HepG2 (cell line): Measurements from ENCODE around the gene UBAC2. TPM values are rescaled to one million over a fixed set of nuclear protein-coding genes. Genes with fewer than 3 reads are reported as not detected.

Source experiments
- ATAC-seq: fragments of 200-7000 bp; cut with Tn5 transposase; 3 replicates; pipeline ENCODE4 v1.9.1; 2020; ENCODE audit warnings: mild to moderate bottlenecking, moderate library complexity
- BruUV-seq: library from RNA; stranded (reverse); fragments of 400-500 nt; replicated peaks from 2 replicates; lab custom pipeline; 2021; lab: Mats Ljungman, UMichigan
- CTCF ChIA-PET: fragments of 300-600 bp; formaldehyde crosslinking; extraction: SDS; loops from one replicate; lab custom pipeline; 2021; ENCODE audit warnings: low total read pairs, inconsistent platforms, low intra/inter-chr PET ratio; lab: Yijun Ruan, JAX
- POLR2A ChIA-PET: fragments of 350-600 bp; sonication (Branson Sonifier 250); formaldehyde crosslinking; loops from one replicate; lab custom pipeline; 2020; ENCODE audit warnings: antibody characterized with exemption, inconsistent platforms; lab: Yijun Ruan, JAX
- DNase-seq: peaks from one replicate; pipeline ENCODE4 v3.0.0-alpha.2; 2015; ENCODE audit warnings: low spot score
- FAIRE-seq: peaks from 3 replicates; lab custom pipeline; 2011; peaks lifted over from hg19 to GRCh38; lab: Jason Lieb, UNC
- H2AFZ ChIP-seq: one replicate; pipeline ENCODE4 v1.6.1; 2011; ENCODE audit warnings: low read length, inconsistent platforms
- H3K27ac ChIP-seq: fragments of 300-600 bp; 3 replicates; pipeline ENCODE4 v1.8.0; 2011; ENCODE audit warnings: mixed run types, mild to moderate bottlenecking, mixed read lengths, low read length, inconsistent platforms; ENCODE audit not compliant: insufficient read depth; ENCODE audit errors: extremely low read length
- H3K27me3 ChIP-seq, 2 experiments: fragments of 200-600 bp in 1 of 2; 2 replicates in 1 of 2; 3 replicates in 1 of 2; pipeline versions ENCODE4 v1.6.0 to v1.8.0; 2011; ENCODE audit warnings: low read length in 2 of 2, mild to moderate bottlenecking in 2 of 2, moderate library complexity in 2 of 2, inconsistent platforms in 1 of 2; ENCODE audit not compliant: insufficient read depth in 2 of 2, control insufficient read depth in 1 of 2
- H3K36me3 ChIP-seq, 2 experiments: fragments of 200-600 bp in 1 of 2; replicated peaks in 1 of 2; 2 replicates in 1 of 2; 3 replicates in 1 of 2; pipeline versions ENCODE4 v1.5.1 to v1.8.0; 2011; ENCODE audit warnings: low read length in 2 of 2, inconsistent platforms in 1 of 2; ENCODE audit not compliant: insufficient read depth in 2 of 2, control insufficient read depth in 1 of 2
- H3K4me1 ChIP-seq: 2 replicates; pipeline ENCODE4 v1.5.1; 2012; ENCODE audit warnings: low read length, inconsistent platforms; ENCODE audit not compliant: insufficient read depth
- H3K4me2 ChIP-seq: 2 replicates; pipeline ENCODE4 v1.6.0; 2011; ENCODE audit warnings: low read depth, low read length, inconsistent platforms
- H3K4me3 ChIP-seq, 3 experiments: fragments of 200-600 bp in 1 of 3; sonication (generic), shearing (Covaris generic) in 1 of 3; replicated peaks in 1 of 3; 2 replicates each; pipeline ENCODE4 v1.5.1; 2011 to 2016; ENCODE audit warnings: low read length in 3 of 3, inconsistent platforms in 2 of 3, low read depth in 2 of 3, mild to moderate bottlenecking in 2 of 3, control low read depth in 1 of 3, mixed read lengths in 1 of 3; ENCODE audit not compliant: insufficient read depth in 1 of 3
- H3K79me2 ChIP-seq: one replicate; pipeline ENCODE4 v1.6.1; 2011; ENCODE audit warnings: low read length, inconsistent platforms; ENCODE audit not compliant: insufficient read depth
- H3K9ac ChIP-seq: 2 replicates; pipeline ENCODE4 v1.6.0; 2011; ENCODE audit warnings: mild to moderate bottlenecking, low read depth, low read length, inconsistent platforms; ENCODE audit not compliant: insufficient read depth
- H3K9me3 ChIP-seq: 2 replicates; pipeline ENCODE4 v1.5.1; 2012; ENCODE audit warnings: mild to moderate bottlenecking, low read length
- H4K20me1 ChIP-seq: 2 replicates; pipeline ENCODE4 v1.6.0; 2011; ENCODE audit warnings: inconsistent platforms, mild to moderate bottlenecking, low read length, moderate library complexity; ENCODE audit not compliant: insufficient read depth
- BORCS8-MEF2B ChIP-seq: sonication (generic); formaldehyde crosslinking; IDR thresholded peaks from 2 replicates; pipeline ENCODE4 v1.8.0; 2022; ENCODE audit warnings: mild to moderate bottlenecking, missing genetic modification reagents
- HOMEZ ChIP-seq: IDR thresholded peaks from 2 replicates; pipeline ENCODE4 v1.6.1; 2016; ENCODE audit warnings: low read depth
- MAFK ChIP-seq, 2 experiments: IDR thresholded peaks in 1 of 2; conservative IDR thresholded peaks in 1 of 2; 2 replicates each; pipeline ENCODE4 v1.6.1; 2011; ENCODE audit warnings: improper control_type of control experiment in 2 of 2, low read length in 2 of 2
- PAWR ChIP-seq: sonication (generic); formaldehyde crosslinking; IDR thresholded peaks from 2 replicates; pipeline ENCODE4 v1.4.0; 2020; ENCODE audit warnings: missing genetic modification reagents, mild to moderate bottlenecking, borderline replicate concordance
- RBM22 ChIP-seq: fragments of 200-400 bp; formaldehyde crosslinking; optimal IDR thresholded peaks from 2 replicates; pipeline ENCODE3; 2017; ENCODE audit warnings: mild to moderate bottlenecking, low read length, moderate library complexity
- ZNF138 ChIP-seq: sonication (generic); formaldehyde crosslinking; IDR thresholded peaks from 2 replicates; pipeline ENCODE4 v1.5.0; 2020; ENCODE audit warnings: mild to moderate bottlenecking, low read depth, missing genetic modification reagents
- ZNF207 ChIP-seq: fragments of 450-650 bp; IDR thresholded peaks from 2 replicates; pipeline ENCODE4 v1.6.1; 2016; ENCODE audit warnings: antibody characterized with exemption, borderline replicate concordance
- ZNF263 ChIP-seq: sonication (generic); formaldehyde crosslinking; IDR thresholded peaks from 2 replicates; pipeline ENCODE4 v1.4.0; 2020; ENCODE audit warnings: missing genetic modification reagents
- ZNF318 ChIP-seq: sonication (generic); formaldehyde crosslinking; IDR thresholded peaks from 2 replicates; pipeline ENCODE4 v1.4.0; 2020; ENCODE audit warnings: mild to moderate bottlenecking, missing genetic modification reagents
- ZNF512 ChIP-seq: sonication (generic); formaldehyde crosslinking; IDR thresholded peaks from 2 replicates; pipeline ENCODE4 v1.4.0; 2020; ENCODE audit warnings: mild to moderate bottlenecking, missing genetic modification reagents
- WGBS: methylation state at CpG from one replicate; pipeline ENCODE4 v1.1.6; 2017; ENCODE audit warnings: low lambda C conversion rate; 5-methylcytosine and 5-hydroxymethylcytosine counted together
- in situ Hi-C: cut with HindIII; loops from 2 replicates; pipeline ENCODE4 v1.10.0; 2017; ENCODE audit warnings: low pct_unique_long_range_greater_than_20kb; ENCODE audit not compliant: extremely low pct_ligation_motif_present
- intact Hi-C: fragments of 100-400 bp; cut with micrococcal nuclease; formaldehyde crosslinking; loops from one replicate; pipeline ENCODE4 v1.10.0; 2022; ENCODE audit not compliant: unreplicated experiment
- polyA plus RNA-seq, 8 experiments: library from polyadenylated mRNA; depleted of rRNA in 3 of 8; stranded (reverse) in 7 of 8; unstranded in 1 of 8; fragments of >200 nt; fragmentation: Illumina TruSeq in 4 of 8; extraction: Trizol in 4 of 8; gene quantifications; 2 replicates each; pipeline versions ENCODE4 v1.2.1 to v1.2.3, GENCODE V29; 2011 to 2016; ENCODE audit warnings: low read depth in 4 of 8, missing spikeins in 1 of 8, mixed read lengths in 1 of 8; ENCODE audit not compliant: insufficient read depth in 1 of 8
- total RNA-seq, 5 experiments: library from RNA; depleted of rRNA; stranded (reverse); fragments of >200 nt; fragmentation: Illumina TruSeq; extraction: Trizol; gene quantifications; 2 replicates each; pipeline ENCODE4 v1.2.3, GENCODE V29; 2016; ENCODE audit warnings: low read depth in 1 of 5

UBAC2 gene
- total and polyA plus RNA-seq, 2 of the 13 experiments (the other 11 are each of a cell fraction or from before 2014, with no cell fraction given), result 61.3 to 80.8 TPM

GRCh38 chr13:99375738-99376080, 175.1 kb downstream of the UBAC2 start:
- CTCF ChIA-PET, result no interaction called here
- H3K4me3 ChIP-seq, result no peak overlapping the region
- H3K4me2 ChIP-seq, result no peak overlapping the region
- H3K4me1 ChIP-seq, result no peaks in the 10 kb centered on the region
- DNase-seq (no peak), FAIRE-seq (no peak), ATAC-seq (no peak)
- no peaks in the 10 kb centered on the region for H3K27me3 ChIP-seq
- no peaks in the 10 kb centered on the region for H4K20me1 ChIP-seq
- intact Hi-C loops (no loop called here), in situ Hi-C loops (no loop called here)
- BruUV-seq, result no TSS peak
- no peak overlapping the region for H3K27ac ChIP-seq
- H3K9me3 ChIP-seq, result no peaks in the 10 kb centered on the region
- H3K9ac ChIP-seq, result no peak overlapping the region
- TF ChIP-seq ZNF207 (no peak), ZNF138 (no peak), HOMEZ (CRISPR knock-in tag) (no peak), ZNF318 (CRISPR knock-in tag) (no peak), ZNF263 (CRISPR knock-in tag) (no peak), RBM22 (no peak), ZNF512 (CRISPR knock-in tag) (no peak), PAWR (CRISPR knock-in tag) (no peak), BORCS8-MEF2B (CRISPR knock-in tag) (no peak), MAFK (conservative IDR thresholded peaks at IDR 0.05 in 1 of 2, IDR thresholded peaks at IDR 0.05 in 1 of 2; ENCODE audit: low read length in 2 of 2) (no peak)
- H3K36me3 ChIP-seq, result peaks cover 0 to 14% of the 10 kb centered on the region in 2 experiments; a peak in 3 of 5 replicates
- 98% methylated on average over 2 of the region's 2 CpGs for WGBS
- no peaks in the 10 kb centered on the region for H3K79me2 ChIP-seq
- POLR2A ChIA-PET, result no interaction called here
- no peak overlapping the region for H2AFZ ChIP-seq
